Measurements from ENCODE around the gene DNAH10.
A peak's percentile ranks its signal among the peaks of the same experiment; 100 is the strongest.

The DNAH10 gene

DNA sequence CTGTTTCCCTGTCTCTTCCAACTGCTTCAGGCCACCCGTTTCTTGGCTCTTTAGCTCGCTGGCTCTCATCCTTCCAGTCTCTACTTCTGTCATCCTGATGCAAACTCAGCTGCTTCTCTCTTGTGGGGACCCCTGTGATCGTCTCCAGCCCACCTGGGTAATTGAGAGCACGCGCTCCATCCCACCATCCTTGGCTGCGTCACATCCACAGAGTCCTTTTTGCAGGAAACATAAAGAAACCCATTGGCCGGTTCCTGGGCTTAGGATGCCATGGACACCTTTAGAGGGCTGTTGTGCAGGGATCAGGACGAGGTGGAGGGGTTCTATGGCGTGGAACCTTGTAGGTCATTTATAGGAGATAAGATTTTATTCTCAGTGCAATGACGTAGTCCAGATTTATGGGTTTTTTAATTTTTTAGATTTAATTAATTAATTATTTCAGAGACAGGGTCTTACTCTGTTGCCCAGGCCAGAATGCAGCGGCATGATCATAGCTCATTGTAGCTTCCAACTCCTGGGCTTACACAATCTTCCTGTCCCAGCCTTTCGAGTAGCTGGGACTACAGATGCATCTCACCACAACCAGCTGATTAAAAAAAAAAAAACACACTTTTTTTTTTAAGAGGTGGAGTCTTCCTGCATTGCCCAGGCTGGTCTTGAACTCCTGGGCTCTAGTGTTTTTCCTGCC lies 127.9 kb downstream of the DNAH10 start:
- no peak for DNase-seq (ENCODE audit: low spot score)

DNA sequence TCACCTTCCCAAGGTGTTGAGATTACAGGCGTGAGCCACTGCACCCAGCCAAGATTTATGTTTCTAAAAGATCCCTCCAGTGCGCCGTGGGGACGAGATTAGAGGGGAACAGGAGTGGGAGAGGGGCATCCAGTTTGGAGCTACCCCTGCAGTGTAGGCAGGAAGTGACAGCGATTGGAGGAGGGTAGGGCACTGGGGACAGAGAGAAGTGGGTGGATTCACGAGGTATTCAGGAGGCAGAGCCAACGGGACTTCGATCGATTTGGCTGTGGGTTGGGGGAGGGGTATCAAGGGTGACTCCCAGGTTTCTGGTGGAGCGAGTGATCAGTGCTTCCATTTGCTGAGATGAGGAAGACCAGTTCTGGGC lies 128.4 kb downstream of the DNAH10 start:
- DNase-seq (ENCODE audit: low spot score), result no peak

DNA sequence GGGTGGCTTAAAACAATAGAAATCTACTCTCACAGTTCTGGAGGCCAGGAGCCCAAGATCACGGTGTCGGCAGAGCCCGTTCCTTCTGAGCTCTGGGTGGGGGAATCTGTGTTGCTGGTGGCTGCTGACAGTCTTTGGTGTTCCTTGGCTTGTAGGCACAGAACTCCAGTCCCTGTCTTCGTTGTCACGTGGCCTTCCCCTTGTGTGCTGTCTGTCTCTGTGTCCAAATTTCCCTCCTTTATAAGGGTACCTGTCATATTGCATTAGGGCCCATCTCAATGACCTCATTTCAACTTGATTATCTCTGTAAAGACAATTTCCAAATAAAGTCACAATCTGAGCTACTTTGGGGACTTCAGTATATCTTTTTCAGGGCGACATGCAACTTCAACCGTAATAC lies 128.9 kb downstream of the DNAH10 start:
- no peak for DNase-seq (ENCODE audit: low spot score)

DNA sequence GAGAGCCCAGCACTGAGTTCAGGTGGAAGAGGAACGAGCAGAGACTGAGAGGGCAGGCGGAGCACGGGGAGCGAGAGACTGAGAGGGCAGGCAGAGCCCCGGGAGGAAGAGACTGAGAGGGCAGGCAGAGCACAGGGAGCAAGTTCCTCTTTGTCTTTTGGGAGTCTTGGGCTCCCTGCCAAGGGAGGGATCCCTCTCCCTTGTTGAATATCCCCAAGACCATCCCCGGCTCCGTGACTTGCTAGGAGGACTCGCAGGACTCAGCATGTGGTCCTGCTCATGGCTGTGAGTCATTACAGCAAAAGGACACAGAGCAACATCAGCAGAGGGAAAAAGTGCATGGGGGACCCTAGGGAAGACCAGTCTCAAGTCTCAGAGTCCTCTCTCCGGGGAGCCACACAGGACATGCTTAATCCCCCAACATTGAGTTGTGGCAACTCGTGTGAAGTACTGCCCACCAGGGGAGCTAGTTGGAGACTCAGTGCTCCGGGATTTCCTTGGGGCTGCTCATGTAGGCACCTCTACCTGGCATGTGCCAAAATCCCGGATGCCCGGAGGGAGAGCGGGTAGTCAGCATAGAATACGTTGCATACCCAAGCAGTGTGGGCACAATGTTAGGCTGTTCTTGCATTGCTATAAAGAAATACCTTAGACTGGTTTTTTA lies 129.5 kb downstream of the DNAH10 start:
- no peak for DNase-seq (ENCODE audit: low spot score)

DNA sequence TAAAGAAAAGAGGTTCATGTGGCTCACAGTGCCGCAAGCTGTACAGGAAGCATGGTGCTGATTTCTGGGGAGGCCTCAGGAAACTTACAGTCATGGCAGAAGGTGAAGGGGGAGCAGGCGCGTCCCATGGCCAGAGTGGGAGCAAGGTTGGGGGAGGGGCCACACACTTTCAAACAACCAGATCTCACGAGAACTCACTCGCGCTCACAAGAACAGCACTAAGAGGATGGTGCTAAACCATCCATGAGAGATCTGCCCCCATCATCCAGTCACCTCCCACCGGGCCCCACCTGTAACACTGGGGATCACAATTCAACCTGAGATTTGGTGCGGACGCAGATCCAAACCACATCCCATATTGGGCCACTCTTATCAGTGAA lies 130.1 kb downstream of the DNAH10 start:
- no peak for DNase-seq (ENCODE audit: low spot score)

DNA sequence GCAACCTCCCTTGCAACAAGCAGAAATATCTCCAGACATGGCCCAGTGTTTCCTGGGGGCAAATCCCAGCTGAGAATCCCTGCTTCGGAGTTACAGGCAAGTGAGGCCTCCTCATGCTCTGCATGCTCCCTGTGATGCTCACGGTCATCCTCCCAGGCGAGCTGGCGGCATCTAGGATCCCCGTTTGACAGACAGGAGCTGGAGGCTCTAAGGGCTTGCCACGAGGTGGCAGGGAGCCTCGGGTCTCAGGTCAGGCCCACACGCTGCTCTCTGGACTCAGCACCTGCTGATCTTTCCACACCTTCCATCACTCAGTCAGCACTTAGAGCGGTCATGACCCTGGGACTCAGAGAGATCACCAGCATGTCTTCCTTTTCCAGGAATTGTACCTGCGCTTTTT lies 130.8 kb downstream of the DNAH10 start:
- no peak for DNase-seq (ENCODE audit: low spot score)

DNA sequence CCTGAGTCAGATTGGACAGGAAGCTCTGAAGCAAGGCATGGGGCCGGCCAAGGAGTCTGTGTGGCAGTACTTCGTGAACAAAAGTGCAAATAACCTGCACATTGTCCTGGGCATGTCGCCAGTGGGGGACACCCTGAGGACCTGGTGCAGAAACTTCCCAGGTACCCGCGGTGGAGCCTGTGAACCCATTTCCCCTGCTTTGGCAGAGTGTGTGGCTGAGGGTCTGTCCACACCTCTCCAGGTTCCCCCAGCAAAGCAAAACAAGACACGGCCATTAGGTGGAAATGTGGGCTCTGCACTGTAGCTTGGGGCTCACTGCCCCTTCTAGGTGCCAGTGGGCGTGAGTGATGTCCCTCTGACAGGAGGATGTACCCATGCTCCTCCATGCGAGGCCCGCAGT lies 131.2 kb downstream of the DNAH10 start:
- no peak for DNase-seq (ENCODE audit: low spot score)

DNA sequence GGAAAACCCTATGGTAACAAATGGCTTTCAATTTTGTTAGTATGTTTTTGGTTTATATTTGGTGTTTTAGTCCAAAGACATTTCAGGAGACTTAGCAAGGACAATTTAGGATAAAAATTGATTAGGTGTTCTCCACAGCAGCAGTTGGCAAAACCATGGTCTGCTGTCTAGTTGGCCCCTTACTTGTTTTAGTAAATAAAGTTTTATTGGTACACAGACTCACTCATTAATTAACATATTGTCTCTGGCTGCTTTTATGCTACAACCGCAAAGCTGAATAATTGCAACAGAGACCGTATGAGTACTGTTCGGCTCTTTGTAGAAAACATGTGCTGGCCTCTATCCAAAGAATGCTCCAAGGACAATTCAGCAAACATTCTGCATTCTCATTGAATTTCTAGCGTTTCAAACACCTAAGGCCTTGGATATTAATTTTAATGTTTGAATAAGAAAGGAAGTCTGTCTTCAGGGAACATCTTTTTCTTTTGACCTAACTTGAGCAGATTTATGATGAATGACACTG lies 132.8 kb downstream of the DNAH10 start:
- DNase-seq (ENCODE audit: low spot score), result no peak

DNA sequence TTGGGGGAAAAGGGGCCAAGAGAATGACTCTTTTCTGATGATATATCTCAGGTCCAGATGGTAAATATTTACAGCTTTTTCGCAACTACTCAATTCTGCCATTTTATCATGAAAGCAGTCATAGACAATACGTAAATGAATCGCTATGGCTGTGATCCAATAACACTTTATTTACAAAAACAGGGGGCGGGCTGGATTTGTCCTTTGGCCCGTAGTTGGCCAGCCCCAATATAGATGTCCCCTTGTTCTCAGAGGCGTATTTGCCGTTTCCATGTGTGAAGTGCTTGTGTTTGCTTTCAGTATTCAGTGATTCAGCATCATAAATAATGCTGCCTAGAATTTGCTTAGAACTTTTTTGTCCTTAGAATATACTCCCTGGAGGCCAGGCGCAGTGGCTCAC lies 133.3 kb downstream of the DNAH10 start:
- DNase-seq (ENCODE audit: low spot score), result no peak

DNA sequence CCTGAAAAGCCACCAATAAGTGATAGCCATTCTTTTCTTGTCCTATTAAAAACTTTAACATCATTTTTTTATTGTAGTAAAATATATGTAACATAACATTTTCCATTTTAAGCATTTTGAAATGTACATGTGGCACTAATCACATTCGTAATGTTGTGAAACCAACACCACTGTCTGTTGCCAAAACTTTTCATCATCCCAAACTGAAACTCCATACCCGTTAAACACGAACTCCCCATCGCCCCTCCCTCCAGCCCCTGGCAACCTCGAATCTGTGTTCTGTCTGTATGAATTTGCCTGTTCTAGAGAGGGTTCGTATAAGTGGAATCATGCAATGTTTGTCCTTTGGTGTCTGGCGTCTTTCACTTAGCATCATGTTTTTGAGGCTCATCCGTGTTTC lies 134.7 kb downstream of the DNAH10 start:
- DNase-seq (ENCODE audit: low spot score), result peak; percentile 27

DNA sequence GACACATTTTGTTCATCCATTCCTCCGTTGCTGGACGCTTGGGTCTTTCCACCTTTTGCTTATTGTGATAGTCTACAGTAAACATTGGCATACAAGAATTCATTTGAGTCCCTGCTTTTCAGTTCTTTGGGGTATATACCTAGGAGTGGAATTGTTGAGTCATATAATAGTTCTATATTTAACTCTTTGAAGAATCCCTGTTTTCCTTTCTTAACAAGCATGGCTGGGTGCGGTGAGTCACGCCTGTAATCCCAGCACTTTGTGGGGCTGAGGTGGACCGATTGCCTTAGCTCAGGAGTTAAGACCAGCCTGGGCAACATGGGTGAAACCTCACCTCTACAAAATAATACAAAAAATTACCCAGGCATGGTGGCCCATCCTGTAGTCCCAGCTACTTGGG lies 135.1 kb downstream of the DNAH10 start:
- peak; percentile 26 for DNase-seq (ENCODE audit: low spot score)

DNA sequence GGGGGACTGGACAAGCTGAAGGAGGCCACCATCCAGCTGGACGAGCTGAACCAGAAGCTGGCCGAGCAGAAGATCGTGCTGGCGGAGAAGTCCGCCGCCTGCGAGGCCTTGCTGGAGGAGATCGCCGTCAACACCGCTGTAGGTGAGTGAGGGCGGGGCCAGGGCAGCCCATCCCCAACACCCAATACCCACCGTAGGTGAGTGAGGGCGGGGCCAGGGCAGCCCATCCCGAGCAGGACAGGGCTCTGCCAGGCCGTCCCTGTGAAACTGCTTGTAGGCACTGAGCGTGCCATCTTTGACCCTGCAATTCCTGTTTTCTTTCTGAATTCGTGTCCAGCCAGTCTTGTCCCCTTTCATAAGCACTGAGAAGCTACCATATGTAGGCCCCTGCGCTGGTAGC lies 136.6 kb downstream of the DNAH10 start:
- no peak for DNase-seq (ENCODE audit: low spot score)

DNA sequence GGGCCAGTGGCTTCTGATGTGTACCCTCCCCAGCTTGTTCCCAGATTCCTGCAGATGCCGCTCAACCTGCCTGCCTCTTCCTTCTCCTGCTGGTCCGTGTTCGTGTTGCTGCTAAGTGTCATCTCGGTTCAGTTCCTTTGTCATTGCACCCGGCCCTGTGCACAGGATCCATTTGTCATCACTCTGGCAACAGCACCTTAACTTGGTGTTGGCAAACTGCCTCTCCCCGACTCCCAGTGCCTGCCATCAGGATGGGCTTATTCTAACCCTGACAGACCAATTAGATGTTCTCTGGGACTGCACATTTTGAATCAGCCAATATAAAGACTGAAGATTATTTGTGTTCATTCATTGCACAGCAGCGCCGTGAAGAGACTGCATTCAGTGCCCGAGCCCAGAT lies 137.3 kb downstream of the DNAH10 start:
- DNase-seq (ENCODE audit: low spot score), result no peak

DNA sequence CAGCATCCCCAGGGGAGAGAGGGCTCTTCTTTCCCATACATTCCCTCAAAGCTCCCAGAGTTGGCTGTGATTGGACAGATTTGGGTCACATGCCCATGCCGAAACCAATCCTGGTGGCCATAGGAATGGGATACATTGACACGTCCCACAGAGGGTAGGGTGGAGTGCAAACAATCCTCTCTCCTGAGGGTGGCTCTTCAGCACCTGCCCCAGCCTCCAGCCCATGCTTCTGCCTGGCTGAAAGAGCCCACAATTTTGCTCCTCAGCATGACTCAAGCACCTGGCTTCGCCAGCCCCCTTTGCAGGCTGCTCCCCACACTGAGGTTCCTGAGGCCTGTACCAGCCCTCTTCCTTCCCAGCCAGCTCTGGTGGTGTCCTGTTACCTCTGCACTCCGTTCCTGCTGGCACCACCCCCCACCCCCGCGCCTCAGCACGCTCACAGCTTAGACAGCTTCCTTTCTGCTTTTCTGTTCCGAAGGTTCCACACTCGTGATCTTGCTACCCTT lies 138.8 kb downstream of the DNAH10 start:
- no peak for DNase-seq (ENCODE audit: low spot score)

DNA sequence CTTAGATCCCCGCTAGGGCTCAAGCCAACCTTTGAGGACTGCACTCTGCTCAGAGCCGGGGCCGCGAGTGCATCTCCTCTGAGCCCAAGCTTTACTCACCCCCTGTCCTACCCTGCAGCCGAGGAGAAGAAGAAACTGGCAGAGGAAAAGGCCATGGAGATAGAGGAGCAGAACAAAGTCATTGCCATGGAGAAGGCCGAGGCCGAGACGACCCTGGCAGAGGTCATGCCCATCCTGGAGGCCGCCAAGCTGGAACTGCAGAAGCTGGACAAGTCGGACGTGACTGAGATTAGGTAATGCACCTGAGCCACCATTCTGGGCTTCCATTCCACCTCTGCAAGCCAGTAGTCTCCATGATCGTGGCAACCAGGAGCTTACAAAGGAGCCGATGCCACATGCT lies 140.7 kb downstream of the DNAH10 start:
- no peak for DNase-seq (ENCODE audit: low spot score)

DNA sequence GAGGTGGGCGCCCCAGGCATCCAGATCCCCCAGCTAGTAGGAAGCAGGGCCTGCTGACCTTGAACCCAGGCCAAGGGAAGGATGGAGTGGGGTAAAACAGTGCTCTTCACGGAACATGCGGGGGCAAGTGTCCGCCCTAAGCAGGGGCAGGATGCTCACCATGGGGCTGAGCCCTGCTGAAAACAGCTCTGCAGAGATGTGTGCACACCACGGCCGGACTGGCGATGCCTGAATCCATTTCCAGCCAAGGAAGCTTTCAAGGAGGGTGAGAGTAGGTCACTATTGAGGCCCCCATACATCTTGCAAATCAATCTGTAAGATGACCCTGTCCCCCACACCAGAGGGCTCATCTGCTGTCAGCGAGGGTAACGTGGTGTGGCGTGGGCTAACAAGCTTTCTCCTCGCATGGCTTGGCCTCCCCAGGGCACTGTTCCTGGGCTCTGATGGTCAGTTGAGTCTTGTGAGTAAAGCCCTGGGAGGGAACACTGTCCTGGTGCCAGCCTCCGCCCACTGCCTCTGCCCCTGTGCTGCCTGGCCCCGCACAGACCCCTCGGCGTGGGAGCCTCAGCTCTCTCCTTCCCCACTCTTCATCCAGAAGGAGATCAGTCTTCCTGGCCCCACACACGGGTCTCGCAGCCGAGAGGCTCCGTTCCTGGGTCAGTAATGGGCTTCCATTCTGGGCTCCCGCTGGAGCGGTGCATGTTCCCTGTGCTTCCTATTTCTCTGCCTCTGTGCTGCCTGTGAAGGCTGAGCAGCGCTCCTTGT lies 141.4 kb downstream of the DNAH10 start:
- DNase-seq (ENCODE audit: low spot score), result no peak

DNA sequence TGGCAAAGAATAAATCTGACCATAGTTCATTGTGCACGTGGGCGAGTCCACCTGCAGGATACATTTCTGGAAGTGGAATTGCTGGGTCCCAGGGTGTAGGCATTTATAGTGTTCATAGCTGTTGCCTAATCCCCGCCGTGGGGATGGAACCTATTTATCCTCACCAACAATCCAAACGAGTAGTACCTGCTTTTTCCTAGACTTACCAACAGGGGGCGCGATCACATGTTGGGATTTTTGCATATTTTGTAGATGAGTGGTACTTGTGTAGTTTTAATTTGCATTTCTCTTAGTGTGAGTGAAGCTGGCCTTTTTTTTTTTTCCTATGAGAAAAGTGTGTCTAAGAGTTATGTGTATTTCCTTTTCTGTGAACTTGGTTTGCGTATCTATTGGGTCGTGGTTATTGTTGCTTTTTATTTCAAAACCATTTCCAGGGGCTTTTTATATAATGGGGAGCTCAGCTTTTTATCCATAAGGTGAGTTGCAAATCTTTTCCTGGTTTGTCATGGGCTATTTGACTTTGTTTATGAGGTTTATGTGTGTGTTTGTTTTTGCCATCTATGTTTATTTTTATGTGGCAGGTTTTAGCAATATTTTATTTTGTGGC lies 143.3 kb downstream of the DNAH10 start:
- peak; percentile 74 for DNase-seq (ENCODE audit: low spot score)

DNA sequence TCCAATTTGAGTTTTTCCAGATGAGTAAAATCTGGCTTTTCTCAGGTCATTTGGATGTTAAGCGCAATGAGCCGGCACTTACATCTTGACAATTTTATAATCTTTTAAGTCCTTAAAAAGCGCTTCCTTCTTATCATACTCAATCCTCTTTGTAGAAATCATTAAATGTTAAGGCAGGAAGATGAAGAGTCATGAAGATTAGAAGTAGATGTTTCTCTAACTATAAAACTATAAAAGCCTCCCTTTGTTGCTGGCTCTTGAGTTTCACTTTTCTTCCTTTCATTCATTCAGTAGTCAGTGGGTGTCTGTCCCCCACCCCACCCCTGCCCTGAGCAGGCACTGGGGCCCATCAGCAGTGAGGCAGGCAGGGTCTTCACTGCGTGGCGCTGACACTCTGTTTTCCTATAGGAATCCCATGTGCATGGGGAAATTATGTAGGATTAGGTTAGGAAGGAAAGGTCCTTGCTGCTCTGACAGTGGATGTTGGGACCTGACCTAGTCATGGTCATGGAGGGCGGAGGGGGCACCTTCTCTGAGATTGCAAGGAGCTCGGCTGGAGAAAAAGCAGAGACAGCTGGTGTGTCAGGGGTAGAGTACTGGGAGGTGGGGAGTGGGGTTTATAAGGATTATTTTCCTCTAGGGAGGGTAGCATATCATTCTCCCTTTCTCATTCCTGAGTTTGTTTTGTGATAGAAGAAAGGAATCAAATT lies 144.8 kb downstream of the DNAH10 start:
- DNase-seq (ENCODE audit: low spot score), result no peak

DNA sequence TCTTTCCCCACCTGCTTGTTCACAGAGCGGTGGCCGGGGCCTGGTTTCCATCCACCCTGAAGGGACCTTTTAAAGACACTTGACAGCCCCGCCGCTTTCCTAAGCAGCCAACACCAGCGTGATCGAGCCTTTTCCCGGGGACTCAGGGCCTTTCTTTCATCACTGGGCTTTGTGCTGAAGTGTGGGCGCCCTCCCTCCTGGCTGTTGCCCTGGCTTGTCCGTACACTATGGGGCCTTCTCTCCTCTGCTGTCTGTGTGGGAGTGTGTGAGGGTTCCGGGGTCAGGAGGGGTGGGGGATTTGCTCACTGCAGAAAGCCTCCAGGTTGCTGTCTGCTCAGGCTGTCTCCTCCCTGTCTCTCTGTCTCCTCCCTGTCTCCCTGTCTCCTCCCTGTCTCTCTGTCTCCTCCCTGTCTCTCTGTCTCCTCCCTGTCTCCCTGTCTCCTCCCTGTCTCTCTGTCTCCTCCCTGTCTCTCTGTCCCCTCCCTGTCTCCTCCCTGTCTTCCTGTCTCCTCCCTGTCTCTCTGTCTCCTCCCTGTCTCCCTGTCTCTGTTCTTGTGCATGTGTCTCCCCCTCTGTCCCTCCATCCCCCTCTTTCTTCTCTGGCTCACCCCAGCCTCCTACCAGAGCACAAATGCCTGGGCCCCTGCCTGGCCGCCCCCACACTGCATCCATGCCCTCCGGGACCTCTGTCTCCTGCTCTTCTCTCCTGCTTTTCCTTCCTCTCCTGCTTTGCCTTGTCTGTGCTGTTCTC lies 145.8 kb downstream of the DNAH10 start:
- DNase-seq (ENCODE audit: low spot score), result no peak

DNA sequence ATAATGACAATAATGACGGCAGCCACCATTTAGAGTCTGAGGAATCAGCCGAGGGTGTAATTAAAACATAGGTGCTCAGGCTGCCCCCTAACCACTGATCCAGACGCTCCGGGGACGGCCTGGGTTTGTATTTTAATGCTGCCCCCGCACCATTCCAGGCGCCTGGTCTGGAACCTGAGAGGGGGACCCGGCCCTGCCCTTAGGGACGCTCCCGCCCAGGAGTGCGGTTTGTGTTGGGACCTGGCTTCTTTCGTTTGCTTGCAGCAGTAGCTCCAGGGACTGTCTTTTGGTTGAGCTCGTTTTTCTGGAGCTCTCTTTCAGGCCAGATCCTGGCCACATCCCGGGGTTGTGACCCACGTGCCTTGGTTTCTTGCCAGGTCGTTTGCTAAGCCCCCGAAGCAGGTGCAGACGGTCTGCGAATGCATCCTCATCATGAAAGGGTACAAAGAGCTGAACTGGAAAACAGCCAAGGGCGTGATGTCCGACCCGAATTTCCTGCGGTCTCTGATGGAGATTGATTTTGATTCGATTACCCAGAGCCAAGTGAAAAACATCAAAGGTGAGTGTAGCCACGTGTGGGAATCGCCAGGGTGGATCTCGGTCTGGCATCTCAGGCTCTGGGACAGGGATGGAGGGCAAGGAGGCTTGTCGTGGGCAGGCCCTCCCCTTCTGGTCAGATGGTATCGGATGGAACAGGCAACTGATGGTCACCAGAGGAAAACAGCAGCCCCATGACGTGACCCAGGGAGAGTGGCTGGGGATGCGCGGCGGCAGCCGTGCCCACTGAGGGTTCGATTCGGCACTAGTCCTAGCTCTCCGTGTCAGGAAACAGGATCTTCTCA lies 147.0 kb downstream of the DNAH10 start:
- DNase-seq (ENCODE audit: low spot score), result no peak

Data from AG08395 (cell line).